A549 (cell line): ENCODE results near the gene ALDH16A1.

Experiments used
- CEBPB ChIP-seq, 2 experiments: fragments of >200 bp in 1 of 2; sonication (Bioruptor Twin) in 1 of 2; formaldehyde crosslinking in 1 of 2; IDR thresholded peaks; 2 replicates each; pipeline ENCODE4 v1.6.1; 2012 to 2016
- CTCF ChIP-seq: fragments of >200 bp; sonication (Bioruptor Twin); formaldehyde crosslinking; IDR thresholded peaks from 3 replicates; pipeline ENCODE4 v1.5.1; 2016
- EP300 ChIP-seq, 2 experiments: fragments of >200 bp; sonication (Bioruptor Twin); formaldehyde crosslinking; IDR thresholded peaks; 2 replicates in 1 of 2; 3 replicates in 1 of 2; pipeline ENCODE4 v1.6.1; 2016 to 2017
- HOXA7 ChIP-seq: fragments of 250-450 bp; sonication (Bioruptor Pico); IDR thresholded peaks from 2 replicates; pipeline ENCODE4 v1.5.0; 2020; ENCODE audit warnings: mild to moderate bottlenecking, moderate library complexity
- POLR2A ChIP-seq: IDR thresholded peaks from 2 replicates; pipeline ENCODE4 v1.6.1; 2012; ENCODE audit warnings: mild to moderate bottlenecking, low read length
- TP53 ChIP-seq: fragments of 250-450 bp; sonication (Bioruptor Pico); IDR thresholded peaks from 2 replicates; pipeline ENCODE4 v1.5.0; 2021; ENCODE audit warnings: mild to moderate bottlenecking, moderate library complexity
- TF ChIP-seq, protein P1 (sequence below): IDR thresholded peaks from 2 replicates; pipeline ENCODE4 v1.6.1; 2012

DNA sequence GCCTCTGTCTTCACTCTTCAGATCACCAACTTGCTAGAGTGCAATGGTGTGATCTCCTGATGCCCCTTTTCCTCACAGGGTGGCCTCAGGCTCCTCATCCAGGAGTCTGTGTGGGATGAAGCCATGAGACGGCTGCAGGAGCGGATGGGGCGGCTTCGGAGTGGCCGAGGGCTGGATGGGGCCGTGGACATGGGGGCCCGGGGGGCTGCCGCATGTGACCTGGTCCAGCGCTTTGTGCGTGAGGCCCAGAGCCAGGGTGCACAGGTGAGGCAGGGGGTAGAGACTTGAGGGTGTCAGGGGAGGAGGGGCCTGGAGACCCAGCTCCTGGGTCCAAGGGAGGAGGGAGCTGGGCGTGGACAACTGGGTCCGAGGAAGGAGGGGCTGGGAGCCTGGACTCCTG is 9.5 kb downstream of the ALDH16A1 start:
- TF ChIP-seq TP53 (CRISPR knock-in tag) (no peak), HOXA7 (CRISPR knock-in tag) (no peak), CEBPB (IDR thresholded peaks at IDR 0.05) (no peak), CTCF (no peak), EP300 (IDR thresholded peaks at IDR 0.05) (no peak), POLR2A (no peak)
- TF ChIP-seq, protein P1, sequence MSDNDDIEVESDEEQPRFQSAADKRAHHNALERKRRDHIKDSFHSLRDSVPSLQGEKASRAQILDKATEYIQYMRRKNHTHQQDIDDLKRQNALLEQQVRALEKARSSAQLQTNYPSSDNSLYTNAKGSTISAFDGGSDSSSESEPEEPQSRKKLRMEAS: no peak
